H1 (cell line): ENCODE data around the gene ACSL4.

ENCODE experiments used
- CTCF ChIP-seq, 3 experiments: IDR thresholded peaks; 1 replicate in 2 of 3; 2 replicates in 1 of 3; pipeline versions ENCODE4 v1.5.1 to v1.6.1; 2011; ENCODE audit warnings: low read length in 3 of 3, mild to moderate bottlenecking in 3 of 3, inconsistent platforms in 2 of 3, low read depth in 1 of 3, moderate library complexity in 1 of 3; ENCODE audit not compliant: insufficient read depth in 1 of 3; ENCODE audit errors: control extremely low read depth in 1 of 3
- EZH2 ChIP-seq: fragments of 200-600 bp; sonication (generic); IDR thresholded peaks from 2 replicates; pipeline ENCODE4 v1.7.1; 2012; ENCODE audit warnings: low read depth, mild to moderate bottlenecking, moderate library complexity, low read length, inconsistent platforms; ENCODE audit not compliant: severe bottlenecking
- KDM5A ChIP-seq: fragments of 200-600 bp; IDR thresholded peaks from 2 replicates; pipeline ENCODE4 v1.7.1; 2012; ENCODE audit warnings: mild to moderate bottlenecking, low read length, inconsistent platforms, mixed read lengths
- SRF ChIP-seq: IDR thresholded peaks from 2 replicates; pipeline ENCODE4 v1.6.1; 2011; ENCODE audit warnings: mild to moderate bottlenecking, low read depth, low read length, moderate library complexity

- TF ChIP-seq CTCF (IDR thresholded peaks at IDR 0.05; ENCODE audit: control extremely low read depth in 1 of 3, insufficient read depth in 1 of 3, low read depth in 1 of 3, low read length in 3 of 3) = no peak
- no peak for TF ChIP-seq KDM5A
- TF ChIP-seq SRF = no peak
- TF ChIP-seq EZH2 = no peak
Measured at GRCh38 chrX:109684136-109684535, 48.9 kb downstream of the ACSL4 start.
